ENCODE measurements around the gene WDSUB1.

The WDSUB1 gene

DNA sequence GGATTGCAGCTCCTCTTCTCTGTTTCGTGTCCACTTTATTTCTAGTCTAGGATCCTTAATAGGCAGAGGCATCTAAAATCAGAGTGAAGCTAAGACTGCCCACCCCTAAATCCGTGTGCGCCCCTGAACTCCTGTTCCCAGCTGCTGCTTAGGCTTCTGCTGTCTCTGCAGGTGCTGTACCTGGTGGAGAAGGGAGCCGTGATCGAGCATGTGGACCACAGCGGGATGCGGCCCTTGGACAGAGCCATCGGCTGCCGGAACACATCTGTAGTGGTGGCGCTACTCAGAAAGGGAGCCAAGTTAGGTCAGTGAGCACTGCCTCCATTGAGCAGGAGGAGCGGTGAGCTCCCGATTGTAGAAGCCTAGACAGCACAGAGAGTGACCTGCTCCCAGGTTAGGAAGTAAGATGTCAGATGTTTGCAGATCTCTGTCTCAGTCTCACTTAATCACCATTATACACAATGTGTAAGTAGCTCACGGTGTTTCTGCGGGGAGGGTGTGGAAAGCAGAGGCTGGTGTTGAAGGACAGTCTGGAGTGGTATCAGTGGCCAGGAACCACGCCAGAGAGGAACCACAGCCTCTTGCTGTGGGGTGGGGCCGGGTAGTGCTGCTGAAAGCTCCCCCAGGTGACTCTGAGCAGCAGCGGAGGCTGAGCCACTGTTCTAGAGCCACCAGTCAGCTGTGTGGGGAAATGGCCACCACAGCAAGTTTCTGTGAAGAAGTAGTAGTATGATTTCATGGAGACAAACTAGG lies 62.3 kb downstream of the WDSUB1 start:
- DNase-seq = no peak

DNA sequence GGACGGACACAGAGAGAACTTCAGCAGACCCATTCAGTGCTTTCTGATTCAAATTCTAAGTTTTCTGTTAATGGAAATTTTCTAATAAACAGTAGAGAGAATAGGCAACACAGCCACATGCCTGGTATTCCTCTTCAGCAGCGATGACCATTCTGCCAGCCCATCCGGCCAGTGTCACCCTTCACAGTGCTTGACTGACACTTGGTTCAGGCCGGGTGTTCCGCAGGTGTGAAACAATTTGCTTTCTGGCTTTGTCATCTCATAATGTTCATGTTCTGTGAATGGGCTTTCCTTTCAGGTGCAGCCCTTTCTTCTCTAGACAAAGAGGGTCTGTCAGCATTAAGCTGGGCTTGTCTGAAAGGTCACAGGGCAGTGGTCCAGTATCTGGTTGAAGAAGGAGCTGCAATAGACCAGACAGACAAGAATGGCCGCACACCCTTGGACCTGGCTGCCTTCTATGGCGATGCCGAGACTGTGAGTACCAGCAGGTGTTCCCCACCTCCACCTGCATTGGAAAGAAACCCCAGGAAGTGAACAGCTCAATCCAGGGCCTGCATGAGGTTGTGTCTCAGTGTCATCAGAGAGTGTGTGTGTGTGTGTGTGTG lies 67.0 kb downstream of the WDSUB1 start:
- no peak for DNase-seq

DNA sequence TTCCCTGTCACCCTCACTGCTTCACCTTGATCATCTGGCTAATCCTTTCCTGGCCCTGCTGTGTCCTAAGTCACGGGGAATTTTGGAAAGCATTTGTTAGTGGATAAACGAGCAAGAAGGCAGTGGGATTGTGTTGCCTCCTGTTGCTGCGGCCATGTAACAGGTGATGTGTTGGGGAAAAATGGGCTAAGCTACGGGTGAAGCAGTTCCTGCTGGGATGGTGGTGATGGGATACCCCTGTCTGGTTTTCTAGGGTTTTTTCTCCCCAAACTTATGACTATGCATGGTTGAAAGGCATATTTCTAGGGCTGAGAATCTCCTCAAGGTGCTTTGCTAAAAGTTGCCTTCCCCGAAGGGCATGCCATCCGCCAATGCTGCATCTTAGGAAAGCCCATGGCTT lies 68.1 kb downstream of the WDSUB1 start:
- DNase-seq = no peak

DNA sequence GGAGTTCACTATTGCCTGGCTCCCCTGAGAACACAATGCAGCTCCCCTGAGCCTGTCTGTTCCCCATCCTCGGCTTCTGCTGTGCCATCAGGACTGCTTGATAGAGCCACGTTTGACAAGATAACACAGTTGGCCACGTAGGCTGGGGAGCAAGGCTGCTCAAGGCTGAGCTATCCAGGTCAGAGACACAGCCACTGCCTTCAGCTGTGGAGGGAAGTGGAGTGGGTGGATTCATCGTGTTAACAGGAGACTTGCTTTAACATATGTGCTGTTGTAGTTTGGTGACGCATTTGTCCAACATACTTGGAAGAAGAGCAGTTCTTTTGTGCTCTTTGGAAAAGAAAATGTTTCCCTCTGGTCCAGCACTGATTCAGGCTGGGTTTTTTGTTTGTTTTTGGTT lies 68.8 kb downstream of the WDSUB1 start:
- no peak for DNase-seq

DNA sequence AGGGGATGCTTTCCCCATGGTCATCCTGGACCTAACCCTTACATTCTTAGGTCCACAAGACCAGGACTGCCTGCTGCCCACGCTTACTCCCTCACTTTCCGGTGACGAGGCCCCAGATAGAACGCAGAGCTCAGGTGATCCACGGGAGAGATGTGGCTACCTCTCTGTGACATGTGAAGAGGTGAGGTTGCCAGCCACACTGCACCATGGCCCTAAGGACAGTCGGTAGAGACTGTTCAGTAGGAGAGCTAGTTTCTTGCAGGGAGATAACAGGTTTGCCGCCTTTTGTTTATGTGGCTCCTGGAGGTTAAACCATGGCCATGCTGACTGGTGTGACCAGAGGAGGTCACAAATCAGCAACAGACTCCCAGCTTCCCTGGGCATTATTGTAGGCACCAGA lies 71.4 kb downstream of the WDSUB1 start:
- DNase-seq = no peak

DNA sequence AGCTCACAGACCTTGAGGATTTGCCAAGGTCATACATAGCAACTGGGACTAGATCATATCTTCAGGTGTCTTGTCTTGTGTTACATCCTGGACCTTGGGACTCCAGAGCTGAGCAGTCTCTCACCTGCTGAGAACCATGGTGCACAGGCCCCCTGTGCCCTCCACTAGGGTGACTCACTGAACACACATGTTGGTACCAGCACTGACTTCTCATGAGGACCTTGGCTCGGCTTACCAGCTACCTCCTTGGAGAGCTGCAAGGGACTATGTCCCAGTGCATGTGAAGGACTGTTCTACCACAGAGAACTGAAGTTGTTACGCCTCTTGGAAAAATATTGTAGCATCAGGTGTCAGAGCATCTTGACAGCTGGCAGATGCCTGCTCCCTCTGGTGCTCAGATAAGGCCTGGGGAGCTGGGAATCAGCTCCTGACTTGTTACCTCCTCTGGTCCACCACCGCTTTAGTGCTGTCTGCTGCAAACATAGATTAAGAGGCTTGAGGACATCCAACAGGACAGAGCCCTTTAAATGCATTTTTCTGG lies 72.1 kb downstream of the WDSUB1 start:
- no peak for DNase-seq

DNA sequence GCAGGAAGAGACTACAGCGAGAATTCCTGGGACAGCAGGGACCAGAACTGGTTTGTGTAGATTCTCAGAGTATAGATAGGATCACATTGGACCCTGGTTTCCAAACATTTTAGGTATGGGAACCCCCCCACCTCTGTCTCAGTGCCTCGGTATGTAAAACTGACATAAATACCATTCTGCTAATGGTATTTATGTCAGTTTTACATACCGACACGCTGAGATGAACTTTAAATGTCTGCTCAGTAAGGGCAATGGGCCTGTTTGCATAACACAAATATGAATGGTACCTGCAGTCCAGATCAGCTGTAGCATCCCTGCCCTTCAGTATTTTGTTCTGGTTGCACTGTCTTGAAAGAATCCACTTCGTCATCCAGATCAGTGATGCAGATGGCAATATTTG lies 73.2 kb downstream of the WDSUB1 start:
- no peak for DNase-seq

DNA sequence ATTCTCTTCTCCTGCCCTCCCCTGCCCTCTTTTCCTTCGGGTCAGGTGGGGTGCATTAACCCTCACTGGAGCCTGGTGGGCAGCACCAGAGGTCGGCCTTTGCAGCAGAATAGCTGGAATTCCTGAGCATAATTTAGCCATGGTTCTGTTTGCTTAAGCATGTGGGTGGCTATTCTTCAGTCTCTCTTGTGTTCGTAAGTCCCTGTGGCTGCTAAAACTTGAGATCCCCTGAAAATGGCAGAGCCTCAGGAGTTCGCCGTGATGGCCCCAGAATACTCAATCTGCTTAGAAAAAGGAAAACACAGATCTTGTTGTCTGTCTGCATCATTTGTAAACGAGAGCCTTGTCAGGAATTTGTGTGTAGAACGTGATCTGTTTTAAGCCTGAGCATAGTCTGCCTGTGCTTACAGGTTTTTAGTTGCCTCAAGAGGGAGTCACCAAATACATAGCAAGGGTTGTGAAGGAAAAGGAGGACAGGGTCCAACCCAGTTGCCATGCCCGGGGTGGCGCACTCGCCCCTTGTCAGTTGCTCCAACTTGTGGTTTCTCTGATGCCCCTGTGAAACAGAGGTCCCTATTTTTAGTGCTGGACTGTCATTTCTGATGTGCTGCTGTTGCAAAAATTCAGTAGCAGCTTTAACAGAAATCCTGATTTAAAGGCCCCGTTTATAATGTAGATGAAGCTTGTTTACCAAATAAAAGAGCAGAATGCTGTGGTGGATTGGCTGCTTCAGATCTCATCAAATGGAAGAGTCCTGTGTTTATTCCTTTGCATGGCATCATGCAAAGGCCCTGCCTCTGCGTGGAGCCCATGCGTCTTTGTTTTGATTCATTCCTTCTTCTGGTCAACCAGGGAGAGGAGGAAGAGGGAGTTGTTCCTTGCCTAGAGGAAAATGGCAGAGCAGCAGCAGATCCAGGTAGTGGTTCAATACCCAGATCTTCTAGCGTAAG lies 74.8 kb downstream of the WDSUB1 start:
- no peak for DNase-seq

DNA sequence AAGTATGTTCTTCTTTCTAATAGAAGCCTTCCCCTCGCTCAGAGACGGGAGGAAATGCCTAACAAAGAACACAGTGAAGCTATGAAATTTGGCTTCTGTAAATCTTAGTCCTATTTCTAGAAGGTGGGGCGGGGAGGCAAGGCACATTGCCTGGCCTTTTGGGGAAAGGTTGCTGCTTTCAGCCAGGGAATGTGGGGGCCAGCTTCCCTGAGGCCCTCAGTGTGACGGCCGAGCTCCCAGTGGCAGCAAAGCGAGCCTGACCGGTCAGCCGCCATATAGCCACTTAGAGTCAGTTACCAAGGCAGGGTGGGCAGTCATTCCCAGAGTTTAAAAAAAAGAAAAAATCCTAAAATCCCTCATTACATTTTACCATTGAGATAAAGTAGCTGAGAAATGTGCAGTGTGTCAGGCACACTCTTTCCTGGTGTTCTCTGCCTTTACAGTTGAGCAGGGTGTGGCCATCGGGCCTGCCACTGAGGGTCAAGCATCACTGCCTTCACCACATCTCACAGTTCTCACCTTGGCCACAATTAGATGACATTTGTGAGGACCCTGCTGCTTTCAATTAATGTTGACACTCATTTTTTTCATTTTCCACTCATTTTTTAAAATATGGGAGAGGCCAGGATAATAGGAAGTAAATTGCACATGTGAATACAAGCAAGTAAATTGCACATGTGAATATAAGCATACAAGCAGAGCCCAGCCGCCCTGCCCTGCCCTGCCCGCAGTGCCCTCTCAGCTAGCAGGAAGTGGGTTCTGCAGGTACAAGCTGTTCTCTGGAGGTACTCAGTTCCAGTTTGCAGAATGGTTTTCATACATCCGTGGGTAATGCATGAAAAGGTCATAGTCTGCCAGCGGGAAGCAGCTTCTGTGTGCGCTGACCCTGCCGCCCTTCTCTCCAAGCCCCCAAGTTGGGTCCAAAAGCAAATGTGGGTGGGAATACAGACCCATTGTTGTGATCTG lies 76.9 kb downstream of the WDSUB1 start:
- DNase-seq = no peak

DNA sequence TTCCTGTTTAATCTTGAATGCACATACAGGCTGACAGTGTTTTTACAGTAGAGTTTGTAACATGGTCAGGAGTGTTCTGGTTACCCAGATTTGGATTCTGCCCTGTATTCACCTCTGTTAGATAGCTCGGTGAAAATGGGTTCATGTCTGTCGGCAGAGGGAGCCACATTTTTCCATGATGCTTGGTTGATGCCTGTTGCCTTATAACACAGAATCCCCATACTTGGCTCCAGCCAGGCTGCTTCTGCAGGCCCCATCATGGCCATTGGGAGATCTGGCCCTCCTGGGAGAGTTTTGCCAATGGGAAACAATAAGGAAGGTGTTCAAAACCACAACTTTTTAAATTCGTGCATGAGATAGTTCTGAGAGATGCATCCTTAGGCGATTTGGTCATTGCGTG lies 78.1 kb downstream of the WDSUB1 start:
- no peak for DNase-seq

DNA sequence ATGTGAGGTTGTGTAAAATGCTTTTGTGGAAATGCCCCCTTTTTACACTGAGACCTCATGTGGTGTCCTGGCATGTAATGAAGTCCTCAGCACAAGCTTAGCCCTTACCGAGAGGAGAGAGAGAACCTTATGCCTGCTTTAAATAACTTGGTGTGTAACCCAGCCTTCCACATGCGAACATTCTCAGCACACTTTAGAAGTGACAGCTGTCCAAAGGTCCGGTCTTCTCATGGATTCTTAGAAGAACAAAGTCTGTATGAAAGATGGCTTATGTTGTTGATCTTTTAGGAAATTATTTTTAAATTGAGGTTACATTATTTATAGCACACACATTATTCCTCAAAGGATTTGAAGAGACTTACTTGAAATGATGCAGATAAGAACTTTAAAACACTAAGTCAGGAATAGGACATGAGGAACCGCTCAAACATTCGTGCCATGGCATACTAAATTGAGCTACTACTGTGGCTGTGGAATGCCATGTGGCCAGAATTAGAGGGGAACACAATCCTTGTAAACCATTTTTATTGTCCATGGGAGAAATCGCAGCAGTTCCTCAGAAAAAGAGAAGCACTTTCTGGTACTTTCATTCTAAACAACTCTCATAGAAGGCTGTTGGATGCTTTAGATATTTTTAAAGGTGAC lies 79.6 kb downstream of the WDSUB1 start:
- no peak for DNase-seq

DNA sequence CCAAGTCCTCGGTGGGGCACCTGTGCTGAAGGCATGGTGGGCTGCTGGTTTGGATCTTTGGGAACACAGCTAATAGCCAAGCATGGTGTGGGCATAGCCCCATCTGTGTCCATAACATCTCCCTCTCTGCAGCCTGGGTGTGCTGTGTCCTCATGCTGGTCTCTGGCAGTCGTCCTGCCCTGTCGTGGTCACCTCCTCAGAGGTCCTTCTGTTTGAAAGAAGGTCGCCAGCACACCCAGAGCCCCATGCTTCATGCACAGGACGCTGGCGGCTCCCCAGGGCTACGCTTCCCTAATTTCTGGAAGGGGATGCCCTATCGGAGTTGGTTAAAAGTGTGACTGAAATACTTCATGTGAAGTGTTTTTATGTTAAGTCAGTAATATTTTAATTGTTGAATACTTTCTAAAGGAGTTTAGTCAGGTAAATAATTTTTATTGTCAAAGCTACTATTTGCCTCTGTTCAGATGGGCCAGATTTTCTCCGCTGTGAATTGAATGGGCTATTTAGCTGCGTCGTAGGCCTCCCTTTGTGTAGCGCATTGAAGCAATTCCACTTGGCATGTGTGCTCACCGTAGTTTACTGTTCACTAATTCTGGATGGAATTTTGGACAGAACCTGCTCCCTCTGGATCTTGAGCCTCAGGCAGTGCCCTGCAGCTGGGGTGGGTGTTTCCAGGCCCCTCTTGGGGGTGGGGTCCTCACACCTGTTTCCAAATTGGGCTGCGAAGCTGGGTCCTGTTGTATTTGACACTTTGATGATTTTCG lies 81.9 kb downstream of the WDSUB1 start:
- peak in 1 of 2 donors; percentile 13 for DNase-seq

DNA sequence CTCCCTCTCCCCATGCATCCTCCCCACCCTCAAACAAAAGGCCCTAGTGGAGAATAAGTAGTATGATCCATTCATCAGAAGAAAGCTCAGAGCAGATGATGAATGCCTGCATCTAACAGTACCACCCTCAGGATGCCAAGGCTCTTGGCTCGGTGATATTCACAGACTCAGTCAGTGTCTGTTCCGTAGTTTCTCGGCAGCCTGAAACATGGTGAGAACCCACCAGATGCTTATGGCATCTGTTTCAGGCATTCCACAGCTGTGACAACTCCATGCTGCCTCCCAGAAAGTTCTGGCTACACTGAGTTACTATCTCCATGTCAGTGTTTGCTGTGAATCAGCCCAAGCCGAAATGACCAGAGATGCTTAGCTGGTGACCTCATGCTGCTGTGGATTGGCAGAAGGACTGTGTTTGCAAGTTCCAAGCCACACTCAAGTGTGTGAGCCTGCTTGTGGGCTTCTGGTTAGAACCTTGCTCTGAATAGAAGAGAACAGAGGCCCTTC lies 83.9 kb downstream of the WDSUB1 start:
- DNase-seq = peak; percentile 42 to 61

DNA sequence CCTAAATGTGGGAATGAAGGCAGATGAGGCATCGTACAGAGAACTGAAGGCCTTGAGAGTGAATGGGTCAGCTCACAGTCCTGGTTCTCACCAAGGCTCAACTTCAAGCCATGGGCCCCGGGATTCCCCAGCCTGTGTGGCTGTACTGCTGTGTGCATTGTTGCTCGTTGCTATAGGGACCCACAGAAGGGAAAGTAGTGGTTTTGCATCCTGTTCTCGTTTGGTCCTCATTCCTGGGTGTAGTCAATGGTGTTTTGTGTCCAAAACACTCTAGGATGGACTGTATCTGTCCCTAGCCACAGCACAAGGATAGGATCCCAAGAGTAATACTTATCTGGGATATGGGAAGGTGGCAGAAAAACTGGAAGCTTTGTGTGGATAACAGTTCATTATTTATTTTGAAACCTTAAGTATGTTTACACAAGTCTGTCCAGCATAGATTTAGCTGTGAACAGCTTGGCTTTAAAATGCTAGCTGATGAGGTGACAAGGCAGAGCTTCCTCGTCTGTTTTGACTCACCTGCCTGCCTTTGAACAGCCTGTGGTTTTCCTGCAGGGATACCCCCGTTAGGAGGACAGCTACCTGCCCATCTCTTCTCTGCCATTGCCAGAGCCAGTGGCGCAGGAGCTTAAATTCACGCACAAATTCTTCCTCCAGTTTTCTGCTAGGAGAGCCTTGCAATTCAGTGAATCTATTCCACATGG lies 85.0 kb downstream of the WDSUB1 start:
- DNase-seq = no peak

DNA sequence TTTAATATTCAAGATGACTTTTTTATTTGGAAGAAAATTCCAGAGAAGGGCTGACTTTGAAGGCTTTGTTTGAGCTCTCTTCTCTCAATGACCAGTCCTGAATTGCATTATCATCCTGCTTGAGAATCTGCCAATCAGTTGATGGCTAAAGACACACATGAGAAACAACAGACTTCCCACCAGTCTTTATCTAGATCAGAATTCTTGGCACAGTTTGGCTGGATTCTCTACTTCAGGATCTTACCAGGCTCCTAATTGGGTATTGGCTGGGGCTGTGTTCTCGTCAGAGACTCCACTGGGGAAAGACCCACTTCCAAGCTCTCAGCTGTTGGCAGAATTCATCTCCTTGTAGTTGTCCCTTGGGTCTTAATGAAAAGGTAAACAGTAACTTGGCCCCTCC lies 86.0 kb downstream of the WDSUB1 start:
- DNase-seq = no peak

DNA sequence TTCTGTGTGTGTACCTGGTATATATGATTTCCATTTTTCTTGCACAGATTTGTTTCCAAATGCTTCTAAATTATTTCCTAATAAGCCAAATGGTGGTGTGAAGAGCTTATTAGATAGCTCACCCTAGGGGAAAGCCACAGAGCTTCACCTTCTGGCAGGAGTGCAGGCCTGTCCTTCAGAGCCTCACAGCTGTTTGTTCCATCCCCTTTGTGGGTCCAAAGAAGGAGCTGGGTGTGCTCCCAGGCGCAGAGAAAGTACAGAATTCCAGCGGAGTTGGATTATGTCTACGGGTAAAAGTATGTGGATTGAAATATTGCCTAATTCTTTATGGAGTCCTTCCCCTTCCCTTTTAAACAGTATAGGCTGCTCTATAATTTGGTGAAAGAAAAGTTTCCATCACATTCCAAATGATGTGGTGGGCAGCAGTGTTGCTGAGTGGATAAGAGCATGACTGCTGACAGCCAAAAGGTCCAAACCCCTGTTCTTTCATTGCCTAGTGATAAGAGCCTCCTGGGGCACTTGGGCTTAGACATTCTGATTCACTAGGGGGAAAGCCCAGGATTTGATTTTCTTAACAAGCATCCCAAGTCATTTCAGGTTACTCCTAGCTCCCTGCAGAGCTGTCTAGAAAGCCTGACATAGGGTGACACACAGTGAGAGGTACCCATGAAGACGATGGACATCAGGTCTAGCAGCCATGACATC lies 86.6 kb downstream of the WDSUB1 start:
- no peak for DNase-seq

DNA sequence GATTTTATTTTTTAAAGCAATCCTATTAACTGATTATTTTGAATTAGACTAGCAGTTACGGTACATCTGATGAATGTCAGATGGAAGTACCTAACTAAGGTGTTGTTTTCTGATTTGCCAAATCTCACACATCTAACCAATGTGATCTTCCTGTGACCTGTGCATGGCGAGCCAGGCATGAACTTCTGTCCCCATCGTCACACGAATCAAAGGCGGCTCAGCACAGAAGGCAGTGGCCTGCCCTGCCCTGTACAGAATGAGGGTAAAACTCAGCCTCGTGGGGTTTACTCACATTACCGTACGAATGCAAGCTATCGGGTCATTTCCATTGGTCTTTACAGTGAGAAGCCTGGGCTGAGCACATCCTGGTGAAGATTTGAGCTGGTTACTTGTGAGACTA lies 87.3 kb downstream of the WDSUB1 start:
- DNase-seq = no peak

DNA sequence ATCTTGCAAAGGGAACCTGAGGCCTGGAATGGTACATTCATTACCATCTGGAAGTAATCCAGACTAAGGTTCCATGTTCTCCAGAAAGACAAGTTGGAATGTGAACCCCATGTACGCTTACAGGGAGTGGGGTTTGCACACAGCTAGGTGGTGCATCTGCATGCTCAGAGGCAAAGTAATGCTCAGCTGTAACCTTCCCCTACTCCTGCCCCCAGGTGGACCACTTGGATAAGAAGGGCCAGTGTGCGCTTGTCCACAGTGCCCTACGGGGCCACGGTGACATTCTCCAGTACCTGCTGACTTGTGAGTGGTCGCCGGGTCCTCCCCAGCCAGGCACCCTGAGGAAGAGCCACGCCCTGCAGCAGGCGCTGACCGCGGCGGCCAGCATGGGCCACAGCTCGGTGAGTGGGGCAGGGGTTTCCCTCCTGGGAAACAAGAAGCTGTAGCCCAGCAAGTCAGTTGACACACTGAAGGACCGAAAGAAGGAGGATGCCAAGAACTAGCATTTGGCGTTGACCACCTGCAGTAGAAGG lies 90.0 kb downstream of the WDSUB1 start:
- DNase-seq = no peak

DNA sequence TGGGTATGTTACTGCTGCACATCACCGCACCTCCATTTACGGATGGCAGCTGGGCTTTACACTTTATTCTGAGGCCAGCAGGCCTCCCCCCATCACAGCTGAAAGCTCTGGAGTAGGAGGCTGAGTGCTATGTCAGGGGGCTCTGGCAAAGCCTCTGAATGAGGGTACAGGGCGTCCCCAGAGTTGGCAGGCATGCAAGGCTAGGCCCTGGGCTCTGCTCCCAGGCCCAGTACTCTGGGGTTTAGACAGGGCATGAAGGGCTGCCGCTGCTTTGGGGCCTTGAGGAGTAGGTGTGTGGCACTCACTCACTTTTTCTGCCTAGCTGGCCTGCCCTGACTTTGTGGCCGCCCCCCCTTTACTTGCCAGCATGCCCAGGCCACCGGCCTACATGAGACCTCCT lies 90.8 kb downstream of the WDSUB1 start:
- peak; percentile 26 to 38 for DNase-seq
